Liver (tissue), 9 donors: ENCODE results near the gene ARHGAP8. TPM values are rescaled to one million over a fixed set of nuclear protein-coding genes. Genes with fewer than 3 reads are reported as not detected.

Experiments used
- DNase-seq: peaks from one replicate; pipeline ENCODE4 v3.0.0-alpha.2; 2017; ENCODE audit warnings: low spot score
- H3K27ac ChIP-seq, 2 donors: one replicate each; pipeline ENCODE4 v1.7.0; 2013; ENCODE audit warnings: inconsistent platforms in 2 of 2, low read length in 2 of 2, control low read depth in 1 of 2, low read depth in 1 of 2, mild to moderate bottlenecking in 1 of 2
- H3K27me3 ChIP-seq, 4 donors: one replicate each; pipeline versions ENCODE4 v1.6.1 to v1.7.0; 2013; ENCODE audit warnings: low read length in 3 of 4, inconsistent platforms in 1 of 4, mild to moderate bottlenecking in 1 of 4, moderate library complexity in 1 of 4; ENCODE audit not compliant: control insufficient read depth in 4 of 4, insufficient read depth in 4 of 4
- H3K36me3 ChIP-seq, 4 donors: one replicate each; pipeline versions ENCODE4 v1.6.1 to v1.7.0; 2013; ENCODE audit warnings: low read length in 3 of 4, mild to moderate bottlenecking in 3 of 4, low read depth in 1 of 4, moderate library complexity in 1 of 4; ENCODE audit not compliant: control insufficient read depth in 4 of 4, insufficient read depth in 3 of 4
- H3K4me1 ChIP-seq, 4 donors: one replicate each; pipeline versions ENCODE4 v1.6.1 to v1.7.0; 2013; ENCODE audit warnings: low read length in 3 of 4, mild to moderate bottlenecking in 3 of 4, moderate library complexity in 1 of 4; ENCODE audit not compliant: control insufficient read depth in 4 of 4, insufficient read depth in 4 of 4
- H3K4me3 ChIP-seq, 3 donors: one replicate each; pipeline versions ENCODE4 v1.6.1 to v1.7.0; 2013; ENCODE audit warnings: low read length in 3 of 3, control low read depth in 1 of 3, low read depth in 1 of 3, mild to moderate bottlenecking in 1 of 3
- H3K9ac ChIP-seq, 2 donors: one replicate each; pipeline ENCODE4 v1.7.0; 2013; ENCODE audit warnings: low read length in 2 of 2, mild to moderate bottlenecking in 2 of 2, moderate library complexity in 2 of 2, control low read depth in 1 of 2, low read depth in 1 of 2
- H3K9me3 ChIP-seq, 4 donors: one replicate each; pipeline versions ENCODE4 v1.6.1 to v1.7.0; 2013; ENCODE audit warnings: low read length in 3 of 4; ENCODE audit not compliant: control insufficient read depth in 4 of 4
- ATF3 ChIP-seq: IDR thresholded peaks from 2 replicates; pipeline ENCODE4 v1.6.1; 2016; ENCODE audit warnings: antibody characterized with exemption
- EGR1 ChIP-seq, 2 donors: IDR thresholded peaks; 2 replicates each; pipeline ENCODE4 v1.6.1; 2016 to 2018; ENCODE audit warnings: antibody characterized with exemption in 2 of 2, low read depth in 2 of 2
- FOXA1 ChIP-seq: IDR thresholded peaks from 2 replicates; pipeline ENCODE4 v1.6.1; 2016; ENCODE audit warnings: antibody characterized with exemption
- FOXA2 ChIP-seq: IDR thresholded peaks from 2 replicates; pipeline ENCODE4 v1.6.1; 2016; ENCODE audit warnings: antibody characterized with exemption
- GABPA ChIP-seq, 2 donors: IDR thresholded peaks in 1 of 2; conservative IDR thresholded peaks in 1 of 2; 2 replicates each; pipeline ENCODE4 v1.6.1; 2016; ENCODE audit warnings: antibody characterized with exemption in 2 of 2, mild to moderate bottlenecking in 1 of 2, moderate library complexity in 1 of 2
- HNF4A ChIP-seq, 2 donors: conservative IDR thresholded peaks; 2 replicates each; pipeline ENCODE4 v1.6.1; 2016; ENCODE audit warnings: antibody characterized with exemption in 2 of 2, mild to moderate bottlenecking in 2 of 2
- HNF4G ChIP-seq: IDR thresholded peaks from 2 replicates; pipeline ENCODE4 v1.6.1; 2016; ENCODE audit warnings: antibody characterized with exemption
- NR2F2 ChIP-seq: IDR thresholded peaks from 2 replicates; pipeline ENCODE4 v1.6.1; 2016; ENCODE audit warnings: antibody characterized with exemption
- RXRA ChIP-seq, 2 donors: IDR thresholded peaks; 2 replicates each; pipeline ENCODE4 v1.6.1; 2017 to 2018; ENCODE audit warnings: antibody characterized with exemption in 2 of 2, mild to moderate bottlenecking in 1 of 2
- SP1 ChIP-seq: IDR thresholded peaks from 2 replicates; pipeline ENCODE4 v1.6.1; 2018; ENCODE audit warnings: antibody characterized with exemption, mild to moderate bottlenecking
- TAF1 ChIP-seq: conservative IDR thresholded peaks from 2 replicates; pipeline ENCODE4 v1.6.1; 2016; ENCODE audit warnings: antibody characterized with exemption, mild to moderate bottlenecking
- YY1 ChIP-seq: IDR thresholded peaks from 2 replicates; pipeline ENCODE4 v1.6.1; 2016; ENCODE audit warnings: antibody characterized with exemption, mild to moderate bottlenecking
- ZBTB33 ChIP-seq: IDR thresholded peaks from 2 replicates; pipeline ENCODE4 v1.6.1; 2016; ENCODE audit warnings: antibody characterized with exemption
- WGBS: extraction: QIAGEN DNeasy Blood & Tissue Kit; methylation state at CpG from one replicate; pipeline ENCODE4 v1.1.7; 2013; 5-methylcytosine and 5-hydroxymethylcytosine counted together
- polyA plus RNA-seq, 2 donors: library from polyadenylated mRNA; stranded (reverse) in 1 of 2; unstranded in 1 of 2; fragments of 200-250 nt in 1 of 2; fragments of >200 nt in 1 of 2; fragmentation: Nextera tagmentation in 1 of 2; extraction: Ambion mirVana in 1 of 2; gene quantifications; one replicate each; pipeline versions ENCODE4 v1.2.1 to v1.2.3, GENCODE V29; 2013 to 2015
- total RNA-seq, 2 donors: library from RNA; depleted of rRNA; stranded (reverse); fragments of >200 nt; gene quantifications; one replicate each; pipeline ENCODE4 v1.2.3, GENCODE V29; 2014
- TF ChIP-seq, protein P1 (sequence below): IDR thresholded peaks from 2 replicates; pipeline ENCODE4 v1.6.1; 2016; ENCODE audit warnings: antibody characterized with exemption
- TF ChIP-seq, protein P2 (sequence below): fragments of 150-350 bp; IDR thresholded peaks from 2 replicates; pipeline ENCODE4 v1.5.1; 2017; ENCODE audit warnings: improper control_type of control experiment, low read depth, low read length; ENCODE audit not compliant: missing input control
- TF ChIP-seq, protein P3 (sequence below): IDR thresholded peaks from 2 replicates; pipeline ENCODE4 v1.6.1; 2016; ENCODE audit warnings: antibody characterized with exemption, mild to moderate bottlenecking
- donor health status: healthy.
- donor health status: healthy.
- donor health status: healthy.
- donor health status: healthy.
- donor health status: healthy.

The ARHGAP8 gene
- total and polyA plus RNA-seq, 4 donors = 0.58 to 1.8 (median 1.1) TPM

- H3K4me3 ChIP-seq = no peak overlapping the region
- no peak for DNase-seq
- H3K27me3 ChIP-seq = no peaks in the 10 kb centered on the region
- no peak for TF ChIP-seq ATF3
- no peak for TF ChIP-seq HNF4A (conservative IDR thresholded peaks at IDR 0.05)
- no peak for TF ChIP-seq FOXA2
- no peak for TF ChIP-seq FOXA1
- no peak for TF ChIP-seq HNF4G
- no peak for TF ChIP-seq SP1
- no peak for TF ChIP-seq YY1
- TF ChIP-seq EGR1 (IDR thresholded peaks at IDR 0.05; ENCODE audit: low read depth in 2 of 2) = no peak
- TF ChIP-seq, protein P1, sequence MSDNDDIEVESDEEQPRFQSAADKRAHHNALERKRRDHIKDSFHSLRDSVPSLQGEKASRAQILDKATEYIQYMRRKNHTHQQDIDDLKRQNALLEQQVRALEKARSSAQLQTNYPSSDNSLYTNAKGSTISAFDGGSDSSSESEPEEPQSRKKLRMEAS = no peak
- H3K9ac ChIP-seq = no peak overlapping the region
- H3K36me3 ChIP-seq = no peaks in the 10 kb centered on the region
- no peaks in the 10 kb centered on the region for H3K4me1 ChIP-seq
- no peak overlapping the region for H3K27ac ChIP-seq
- H3K9me3 ChIP-seq = no peaks in the 10 kb centered on the region
- WGBS = 77% methylated on average over 10 of the region's 10 CpGs
Measured at GRCh38 chr22:44783091-44783490, 30.7 kb downstream of the ARHGAP8 start.

- TF ChIP-seq GABPA (IDR thresholded peaks at IDR 0.05 in 1 of 2, conservative IDR thresholded peaks at IDR 0.05 in 1 of 2) (no peak), FOXA2 (no peak), EGR1 (IDR thresholded peaks at IDR 0.05; ENCODE audit: low read depth in 2 of 2) (no peak), TAF1 (no peak), HNF4G (no peak), ATF3 (no peak), YY1 (no peak)
- TF ChIP-seq, protein P2, sequence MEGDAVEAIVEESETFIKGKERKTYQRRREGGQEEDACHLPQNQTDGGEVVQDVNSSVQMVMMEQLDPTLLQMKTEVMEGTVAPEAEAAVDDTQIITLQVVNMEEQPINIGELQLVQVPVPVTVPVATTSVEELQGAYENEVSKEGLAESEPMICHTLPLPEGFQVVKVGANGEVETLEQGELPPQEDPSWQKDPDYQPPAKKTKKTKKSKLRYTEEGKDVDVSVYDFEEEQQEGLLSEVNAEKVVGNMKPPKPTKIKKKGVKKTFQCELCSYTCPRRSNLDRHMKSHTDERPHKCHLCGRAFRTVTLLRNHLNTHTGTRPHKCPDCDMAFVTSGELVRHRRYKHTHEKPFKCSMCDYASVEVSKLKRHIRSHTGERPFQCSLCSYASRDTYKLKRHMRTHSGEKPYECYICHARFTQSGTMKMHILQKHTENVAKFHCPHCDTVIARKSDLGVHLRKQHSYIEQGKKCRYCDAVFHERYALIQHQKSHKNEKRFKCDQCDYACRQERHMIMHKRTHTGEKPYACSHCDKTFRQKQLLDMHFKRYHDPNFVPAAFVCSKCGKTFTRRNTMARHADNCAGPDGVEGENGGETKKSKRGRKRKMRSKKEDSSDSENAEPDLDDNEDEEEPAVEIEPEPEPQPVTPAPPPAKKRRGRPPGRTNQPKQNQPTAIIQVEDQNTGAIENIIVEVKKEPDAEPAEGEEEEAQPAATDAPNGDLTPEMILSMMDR = no peak
- Histone ChIP-seq H3K4me1 (no peaks in the 10 kb centered on the region), H3K9me3 (no peaks in the 10 kb centered on the region), H3K9ac (no peak overlapping the region), H3K27me3 (no peaks in the 10 kb centered on the region), H3K36me3 (no peaks in the 10 kb centered on the region), H3K4me3 (no peak overlapping the region), H3K27ac (no peak overlapping the region)
- WGBS = 57% methylated on average over 14 of the region's 14 CpGs
- DNase-seq = no peak
Measured at GRCh38 chr22:44783581-44783980, 31.2 kb downstream of the ARHGAP8 start.

GRCh38 chr22:44786136-44786535 is 33.8 kb downstream of the ARHGAP8 start:
- H3K27me3 ChIP-seq = no peaks in the 10 kb centered on the region
- no peak for DNase-seq
- no peak overlapping the region for H3K27ac ChIP-seq
- no peaks in the 10 kb centered on the region for H3K36me3 ChIP-seq
- 95% methylated on average over 23 of the region's 23 CpGs for WGBS
- no peak overlapping the region for H3K9ac ChIP-seq
- H3K9me3 ChIP-seq = no peaks in the 10 kb centered on the region
- H3K4me3 ChIP-seq = no peak overlapping the region
- H3K4me1 ChIP-seq = no peaks in the 10 kb centered on the region
- TF ChIP-seq RXRA (IDR thresholded peaks at IDR 0.05) (no peak), NR2F2 (no peak), ZBTB33 (no peak), HNF4G (no peak), YY1 (no peak), ATF3 (no peak), FOXA2 (no peak)
- TF ChIP-seq, protein P1 = no peak
- TF ChIP-seq, protein P2 = no peak
- TF ChIP-seq, protein P3, sequence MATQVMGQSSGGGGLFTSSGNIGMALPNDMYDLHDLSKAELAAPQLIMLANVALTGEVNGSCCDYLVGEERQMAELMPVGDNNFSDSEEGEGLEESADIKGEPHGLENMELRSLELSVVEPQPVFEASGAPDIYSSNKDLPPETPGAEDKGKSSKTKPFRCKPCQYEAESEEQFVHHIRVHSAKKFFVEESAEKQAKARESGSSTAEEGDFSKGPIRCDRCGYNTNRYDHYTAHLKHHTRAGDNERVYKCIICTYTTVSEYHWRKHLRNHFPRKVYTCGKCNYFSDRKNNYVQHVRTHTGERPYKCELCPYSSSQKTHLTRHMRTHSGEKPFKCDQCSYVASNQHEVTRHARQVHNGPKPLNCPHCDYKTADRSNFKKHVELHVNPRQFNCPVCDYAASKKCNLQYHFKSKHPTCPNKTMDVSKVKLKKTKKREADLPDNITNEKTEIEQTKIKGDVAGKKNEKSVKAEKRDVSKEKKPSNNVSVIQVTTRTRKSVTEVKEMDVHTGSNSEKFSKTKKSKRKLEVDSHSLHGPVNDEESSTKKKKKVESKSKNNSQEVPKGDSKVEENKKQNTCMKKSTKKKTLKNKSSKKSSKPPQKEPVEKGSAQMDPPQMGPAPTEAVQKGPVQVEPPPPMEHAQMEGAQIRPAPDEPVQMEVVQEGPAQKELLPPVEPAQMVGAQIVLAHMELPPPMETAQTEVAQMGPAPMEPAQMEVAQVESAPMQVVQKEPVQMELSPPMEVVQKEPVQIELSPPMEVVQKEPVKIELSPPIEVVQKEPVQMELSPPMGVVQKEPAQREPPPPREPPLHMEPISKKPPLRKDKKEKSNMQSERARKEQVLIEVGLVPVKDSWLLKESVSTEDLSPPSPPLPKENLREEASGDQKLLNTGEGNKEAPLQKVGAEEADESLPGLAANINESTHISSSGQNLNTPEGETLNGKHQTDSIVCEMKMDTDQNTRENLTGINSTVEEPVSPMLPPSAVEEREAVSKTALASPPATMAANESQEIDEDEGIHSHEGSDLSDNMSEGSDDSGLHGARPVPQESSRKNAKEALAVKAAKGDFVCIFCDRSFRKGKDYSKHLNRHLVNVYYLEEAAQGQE = no peak
